ENCODE measurements around the gene SPOCK1.

SPOCK1 gene

DNA sequence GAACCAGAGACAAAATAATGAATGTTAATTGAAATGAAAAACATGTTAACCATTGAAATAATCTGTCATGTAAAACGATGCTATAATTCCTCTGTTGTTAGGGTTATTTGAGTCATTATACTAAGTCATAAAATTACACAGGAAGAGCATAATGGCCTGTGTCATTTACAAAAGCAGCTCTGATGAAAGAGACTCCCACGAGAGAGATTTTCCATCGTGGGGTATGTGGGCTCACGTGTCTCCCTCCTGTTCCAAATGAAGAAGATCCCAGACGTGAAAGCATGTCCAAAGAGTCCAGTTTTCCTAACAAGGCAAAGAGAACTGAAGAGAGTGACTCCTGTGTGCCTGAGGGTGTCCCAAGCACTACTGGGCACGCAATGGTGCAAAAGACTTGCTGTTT lies 379.8 kb downstream of the SPOCK1 start:
- H3K4me3 ChIP-seq (ENCODE audit: control insufficient read depth, low read depth, low read length): no peak overlapping the region
- no peak for TF ChIP-seq CTCF (IDR thresholded peaks at IDR 0.05; ENCODE audit: control insufficient read depth, insufficient read depth, low read depth, low read length, missing control alignments)
- no peak for DNase-seq (ENCODE audit: low read depth)

- TF ChIP-seq CTCF (IDR thresholded peaks at IDR 0.05; ENCODE audit: control insufficient read depth, insufficient read depth, low read depth, low read length, missing control alignments): no peak
- DNase-seq (ENCODE audit: low read depth): no peak
Observed at GRCh38 chr5:137118629-137119028, 380.5 kb downstream of the SPOCK1 start.

DNA sequence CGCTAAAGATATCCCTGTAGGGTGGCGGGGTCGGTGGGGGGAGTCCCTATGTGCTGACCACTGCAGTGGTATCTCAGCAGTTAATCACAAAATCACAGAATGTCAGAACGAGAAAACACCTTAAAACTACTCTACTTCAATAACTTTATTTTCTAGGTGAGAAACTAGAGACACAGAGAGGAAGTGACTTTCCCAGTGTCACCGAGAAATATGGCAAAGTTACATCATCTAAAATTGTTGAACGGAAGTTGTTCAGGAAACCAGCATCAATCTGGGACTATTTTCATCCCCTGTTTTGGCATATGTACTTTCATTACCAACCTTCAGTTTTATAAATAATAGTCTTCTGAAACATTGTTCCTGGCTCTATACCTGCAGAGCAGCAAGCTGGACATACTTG lies 384.0 kb downstream of the SPOCK1 start:
- no peak overlapping the region for H3K4me3 ChIP-seq (ENCODE audit: control insufficient read depth, low read depth, low read length)
- no peak for TF ChIP-seq CTCF (IDR thresholded peaks at IDR 0.05; ENCODE audit: control insufficient read depth, insufficient read depth, low read depth, low read length, missing control alignments)
- no peak for DNase-seq (ENCODE audit: low read depth)

More at GRCh38 chr5:137118629-137119028, 380.5 kb downstream of the SPOCK1 start:
- H3K4me3 ChIP-seq (ENCODE audit: control insufficient read depth, low read depth, low read length): no peak overlapping the region

GRCh38 chr5:137114529-137114928 lies 384.6 kb downstream of the SPOCK1 start:
- peak; percentile 45 for DNase-seq (ENCODE audit: low read depth)

DNA sequence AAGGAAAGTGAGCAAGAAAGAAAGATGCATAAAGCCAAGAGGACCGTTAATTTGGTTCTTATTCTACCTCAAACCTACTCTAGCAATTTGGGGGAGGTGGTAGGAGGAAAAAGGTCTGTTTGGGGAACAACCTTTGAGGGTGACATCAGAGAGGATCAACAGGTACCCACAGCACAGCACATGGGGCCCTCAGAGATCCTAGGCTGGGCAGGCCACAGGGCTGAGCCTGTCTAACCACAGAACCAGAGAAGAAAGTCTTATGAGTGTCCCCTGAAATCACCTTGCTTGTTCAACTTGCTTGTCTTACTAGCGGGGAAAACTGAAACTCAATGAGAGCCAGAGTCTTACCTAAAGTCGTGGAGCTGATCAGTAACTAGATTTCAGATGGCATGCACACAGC lies 385.2 kb downstream of the SPOCK1 start:
- no peak for TF ChIP-seq CTCF (IDR thresholded peaks at IDR 0.05; ENCODE audit: control insufficient read depth, insufficient read depth, low read depth, low read length, missing control alignments)

More at GRCh38 chr5:137114529-137114928, 384.6 kb downstream of the SPOCK1 start:
- no peak for TF ChIP-seq CTCF (IDR thresholded peaks at IDR 0.05; ENCODE audit: control insufficient read depth, insufficient read depth, low read depth, low read length, missing control alignments)
- H3K4me3 ChIP-seq (ENCODE audit: control insufficient read depth, low read depth, low read length): no peak overlapping the region

DNA sequence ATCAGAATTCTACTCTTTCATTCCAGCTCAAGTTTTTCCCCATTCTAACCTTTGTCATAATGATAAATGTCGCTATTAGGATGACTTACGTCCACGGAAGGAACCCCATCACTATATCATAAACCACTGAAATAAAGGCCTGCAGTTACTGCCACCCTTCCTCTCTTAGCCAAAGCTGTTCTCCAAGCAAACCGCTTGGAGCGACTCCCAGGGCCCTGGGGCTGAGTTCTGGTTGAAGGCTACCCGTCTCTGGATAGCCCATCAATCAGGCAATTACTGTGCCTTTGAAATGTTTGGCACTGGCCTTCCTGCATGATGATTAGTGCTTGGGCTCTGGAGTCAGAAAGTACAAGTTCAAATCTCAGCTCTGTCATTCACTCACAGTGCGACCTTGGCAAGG lies 386.0 kb downstream of the SPOCK1 start:
- no peak for DNase-seq (ENCODE audit: low read depth)
- no peak overlapping the region for H3K4me3 ChIP-seq (ENCODE audit: control insufficient read depth, low read depth, low read length)
- no peak for TF ChIP-seq CTCF (IDR thresholded peaks at IDR 0.05; ENCODE audit: control insufficient read depth, insufficient read depth, low read depth, low read length, missing control alignments)

More for the DNA sequence above, 385.2 kb downstream of the SPOCK1 start:
- DNase-seq (ENCODE audit: low read depth): no peak
- no peak overlapping the region for H3K4me3 ChIP-seq (ENCODE audit: control insufficient read depth, low read depth, low read length)
